HG03571 (cell line): Measurements from ENCODE around the gene C7orf25.

Experiments used
- ATAC-seq: cut with Tn5 transposase; IDR thresholded peaks from one replicate; pipeline ENCODE4 v1.9.1; 2021; ENCODE audit not compliant: unreplicated experiment

C7orf25 gene

GRCh38 chr7:42911454-42912447, at the start of gene C7orf25:
C7orf25 (minus strand) TSS chr7:42912070; CDS start chr7:42910900, 1,170 bp downstream.
- ATAC-seq = peak; percentile 88

DNA sequence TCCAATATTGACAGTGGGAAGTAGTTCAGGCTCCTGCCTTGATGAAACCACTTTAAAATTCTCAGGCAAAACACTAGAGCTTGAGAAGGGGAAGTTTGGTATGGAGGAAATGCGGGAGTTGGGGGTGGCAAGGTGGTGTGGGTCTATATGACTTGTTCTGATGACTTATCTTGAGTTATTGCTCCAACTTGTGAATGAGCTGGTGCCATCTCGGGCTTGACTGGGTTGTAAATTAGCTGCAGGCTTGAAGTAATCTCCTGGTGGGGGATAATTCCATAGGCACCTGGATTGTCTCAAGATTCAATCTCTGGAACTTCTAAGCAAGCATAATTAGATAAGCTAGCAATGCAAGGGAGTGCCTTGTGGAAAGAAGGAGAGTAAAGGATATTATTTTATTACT, 49.3 kb upstream of the C7orf25 start:
- no peak for ATAC-seq

DNA sequence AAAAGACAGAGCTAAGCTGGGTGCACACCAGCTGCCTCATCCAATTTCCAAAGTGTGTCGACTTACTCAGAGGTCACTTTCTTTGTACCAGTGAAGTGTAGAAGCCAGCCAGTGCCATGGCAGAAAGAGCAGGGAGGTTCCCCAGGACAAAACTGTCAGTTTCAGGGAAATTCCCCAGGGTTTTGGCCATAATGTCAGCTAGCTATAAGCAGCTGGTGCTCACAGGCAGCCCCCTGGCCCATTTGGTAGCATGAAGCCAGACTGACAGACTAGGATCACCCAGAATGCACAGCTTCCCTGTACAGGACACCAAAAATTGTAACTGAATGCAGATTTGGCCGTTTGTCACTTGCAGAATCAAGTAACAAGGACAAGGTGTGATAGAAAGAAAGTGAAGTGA, 48.9 kb upstream of the C7orf25 start:
- ATAC-seq = no peak

GRCh38 chr7:42959549-42959948, 47.7 kb upstream of the C7orf25 start:
- no peak for ATAC-seq

GRCh38 chr7:42956062-42956461, 44.2 kb upstream of the C7orf25 start:
- ATAC-seq = no peak

- ATAC-seq = no peak
Observed at GRCh38 chr7:42953994-42954393, 42.1 kb upstream of the C7orf25 start.

- no peak for ATAC-seq
Observed at GRCh38 chr7:42952328-42952727, 40.5 kb upstream of the C7orf25 start.

- ATAC-seq = no peak
Observed at GRCh38 chr7:42950417-42950816, 38.5 kb upstream of the C7orf25 start.

DNA sequence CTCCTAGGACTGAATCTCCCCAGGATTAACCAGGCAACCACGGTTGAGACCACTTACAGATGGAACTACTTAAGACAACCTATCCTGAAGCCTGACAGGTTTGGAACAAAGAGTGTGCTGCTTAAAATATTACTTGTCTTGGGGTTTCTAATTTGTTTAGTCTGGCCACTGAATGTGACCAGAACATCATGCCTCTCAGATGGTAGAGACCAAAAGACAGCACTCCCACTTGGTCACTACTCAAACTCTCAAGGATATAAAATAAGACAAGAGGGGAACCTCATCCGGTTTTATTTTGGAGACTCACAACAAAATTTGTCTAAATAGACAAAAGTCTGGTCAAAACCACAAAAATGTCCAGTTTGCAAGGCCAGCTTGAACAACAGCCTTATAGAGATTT, 35.7 kb upstream of the C7orf25 start:
- ATAC-seq = no peak

DNA sequence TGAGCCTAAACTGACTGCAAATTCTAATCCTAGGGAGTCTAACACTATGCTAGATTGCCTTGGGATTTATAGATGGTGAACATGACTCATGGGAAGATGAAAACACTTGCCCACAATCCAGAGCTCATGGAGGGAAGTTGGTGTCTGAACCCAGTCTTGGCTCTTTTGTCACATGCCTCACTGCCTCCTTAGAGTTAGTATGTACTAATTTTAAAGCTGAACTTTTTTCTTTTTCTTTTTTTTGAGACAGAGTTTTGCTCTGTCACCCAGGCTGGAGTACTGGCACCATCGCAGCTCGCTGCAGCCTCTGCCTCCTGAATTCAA, 34.7 kb upstream of the C7orf25 start:
- ATAC-seq = no peak

DNA sequence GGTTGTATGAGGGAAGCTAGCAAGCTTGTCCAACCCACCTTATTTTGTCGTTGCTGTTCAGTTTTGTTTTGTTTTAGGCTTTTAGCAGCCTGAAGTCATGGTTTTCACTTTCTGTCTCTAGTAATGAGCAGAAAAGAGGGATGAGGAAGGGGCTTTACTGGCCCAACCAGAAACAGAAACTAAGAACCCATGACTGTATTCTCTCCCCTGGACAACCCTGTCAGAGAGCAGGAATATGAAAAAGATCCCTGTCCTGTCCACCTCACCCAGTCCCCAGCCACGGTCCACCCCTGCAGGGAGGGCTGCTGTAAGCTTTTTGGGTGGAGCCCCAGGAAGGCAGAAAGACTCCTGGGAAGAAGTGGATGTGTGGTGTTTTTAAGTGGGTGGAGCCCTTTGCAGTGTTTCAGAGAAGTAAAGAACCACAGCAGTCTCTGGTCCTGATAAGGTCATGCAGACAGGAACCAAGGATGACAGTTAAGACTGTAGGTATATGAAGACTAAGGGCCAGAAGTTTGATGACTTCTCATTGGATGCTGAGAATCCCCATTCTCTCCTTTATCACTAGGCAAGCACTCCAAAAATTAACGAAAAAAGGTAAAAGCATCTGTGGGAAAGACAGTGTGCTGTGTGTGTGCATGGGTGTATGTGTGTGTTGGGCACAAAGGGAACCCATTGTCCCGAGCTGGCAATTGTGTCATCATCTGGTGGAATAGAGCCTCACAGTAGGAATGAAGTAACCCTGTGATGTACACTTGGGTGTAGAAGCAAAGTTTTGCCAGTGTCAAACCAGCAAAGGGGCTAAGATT, 34.2 kb upstream of the C7orf25 start:
- ATAC-seq = peak; percentile 52

DNA sequence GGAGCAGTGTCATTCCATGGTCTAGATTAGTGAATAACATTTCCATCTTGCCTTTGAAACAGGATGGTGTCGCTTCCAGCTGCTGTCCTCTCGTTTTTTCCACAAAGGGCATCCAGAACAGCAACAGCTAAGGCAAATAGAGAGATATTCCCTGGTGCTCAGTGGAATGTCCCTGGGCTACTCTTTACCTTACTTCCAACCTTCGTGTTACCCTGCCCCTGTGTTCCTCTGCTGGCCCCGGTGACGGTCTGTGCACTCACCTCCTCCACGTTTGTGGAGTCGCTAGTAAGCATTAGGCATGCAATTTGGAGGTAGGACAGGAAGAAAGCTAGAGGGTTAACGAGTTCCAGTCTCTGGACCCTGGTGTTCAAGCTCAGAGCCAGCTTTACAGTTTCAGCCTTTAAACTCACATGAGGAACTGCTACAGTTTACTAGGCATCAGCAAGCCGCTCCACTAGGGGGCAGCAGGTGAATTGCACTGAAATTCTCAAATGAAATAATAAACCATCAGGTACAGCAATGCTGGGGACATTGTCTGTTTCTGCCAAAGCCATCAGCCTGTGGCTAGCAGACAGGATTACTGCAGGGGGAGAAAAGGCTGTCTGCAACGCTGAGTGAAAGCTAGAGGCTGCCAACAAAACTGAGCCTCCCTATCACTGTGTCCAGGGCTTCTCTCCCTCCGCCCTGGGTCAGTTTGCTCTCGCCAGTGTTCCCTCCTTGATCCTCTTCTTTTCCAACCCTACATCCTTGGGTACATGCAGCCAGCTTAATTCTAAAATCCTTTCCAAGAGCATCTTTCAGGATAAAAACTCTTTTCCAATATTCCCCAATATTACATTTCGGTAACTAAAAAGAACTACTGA, 29.3 kb upstream of the C7orf25 start:
- ATAC-seq = peak; percentile 46

DNA sequence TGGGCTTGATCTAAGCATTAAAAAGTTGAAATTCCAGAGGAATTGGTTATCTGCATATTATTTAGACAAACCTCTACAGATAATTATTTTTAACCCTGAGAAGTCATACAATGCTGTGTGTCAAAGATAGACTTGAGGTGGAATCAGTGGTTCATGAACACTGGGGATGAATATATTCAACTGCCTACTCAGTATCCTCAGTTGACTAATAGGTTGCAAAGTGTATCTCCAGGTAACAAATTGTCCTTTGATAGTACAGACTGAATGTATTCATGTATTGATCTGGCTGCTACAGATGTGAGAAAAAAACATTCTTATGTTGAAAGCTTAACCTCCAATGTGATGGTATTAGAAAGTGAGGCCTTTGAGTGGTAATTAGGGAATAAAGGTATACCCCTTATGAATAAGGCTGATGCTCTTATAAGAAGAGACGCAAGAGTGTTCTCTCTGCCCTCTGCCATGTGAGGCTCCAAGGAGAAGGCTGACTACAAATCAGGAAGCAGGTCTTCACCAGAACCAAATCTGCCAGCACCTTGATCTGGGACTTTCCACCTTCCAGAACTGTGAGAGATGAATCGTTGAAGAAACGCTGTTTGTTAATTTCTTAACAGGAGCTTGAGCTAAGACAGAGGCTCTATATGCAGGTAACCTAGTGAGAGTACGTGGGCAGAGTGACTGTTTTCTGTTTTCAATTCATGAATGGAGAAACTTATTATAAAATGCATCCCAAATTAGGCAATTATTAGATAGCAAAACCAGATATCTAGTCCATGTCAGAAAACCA, 27.8 kb upstream of the C7orf25 start:
- ATAC-seq = no peak

- no peak for ATAC-seq
Observed at GRCh38 chr7:42935861-42936260, 24.0 kb upstream of the C7orf25 start.

DNA sequence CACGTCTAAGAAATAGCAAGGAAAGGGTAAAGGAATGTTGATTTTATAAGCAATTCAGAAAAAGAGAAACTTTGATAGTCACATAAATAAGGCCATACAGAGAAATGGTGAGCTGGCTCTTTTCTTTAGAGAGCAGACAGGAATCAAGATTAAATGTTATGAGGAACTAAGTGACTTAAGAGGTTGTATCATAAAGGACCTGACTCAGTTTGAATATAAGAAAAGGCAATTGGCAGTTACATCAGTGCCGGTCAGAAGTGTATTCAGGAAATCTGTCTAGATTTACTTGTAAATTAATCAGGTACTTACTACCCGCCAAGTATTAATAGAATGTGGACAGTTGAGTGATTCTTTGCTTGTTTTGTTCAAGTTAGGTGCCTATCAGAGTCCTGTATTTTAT, 22.4 kb upstream of the C7orf25 start:
- no peak for ATAC-seq

GRCh38 chr7:42932811-42933591, 21.1 kb upstream of the C7orf25 start:
- ATAC-seq = no peak

DNA sequence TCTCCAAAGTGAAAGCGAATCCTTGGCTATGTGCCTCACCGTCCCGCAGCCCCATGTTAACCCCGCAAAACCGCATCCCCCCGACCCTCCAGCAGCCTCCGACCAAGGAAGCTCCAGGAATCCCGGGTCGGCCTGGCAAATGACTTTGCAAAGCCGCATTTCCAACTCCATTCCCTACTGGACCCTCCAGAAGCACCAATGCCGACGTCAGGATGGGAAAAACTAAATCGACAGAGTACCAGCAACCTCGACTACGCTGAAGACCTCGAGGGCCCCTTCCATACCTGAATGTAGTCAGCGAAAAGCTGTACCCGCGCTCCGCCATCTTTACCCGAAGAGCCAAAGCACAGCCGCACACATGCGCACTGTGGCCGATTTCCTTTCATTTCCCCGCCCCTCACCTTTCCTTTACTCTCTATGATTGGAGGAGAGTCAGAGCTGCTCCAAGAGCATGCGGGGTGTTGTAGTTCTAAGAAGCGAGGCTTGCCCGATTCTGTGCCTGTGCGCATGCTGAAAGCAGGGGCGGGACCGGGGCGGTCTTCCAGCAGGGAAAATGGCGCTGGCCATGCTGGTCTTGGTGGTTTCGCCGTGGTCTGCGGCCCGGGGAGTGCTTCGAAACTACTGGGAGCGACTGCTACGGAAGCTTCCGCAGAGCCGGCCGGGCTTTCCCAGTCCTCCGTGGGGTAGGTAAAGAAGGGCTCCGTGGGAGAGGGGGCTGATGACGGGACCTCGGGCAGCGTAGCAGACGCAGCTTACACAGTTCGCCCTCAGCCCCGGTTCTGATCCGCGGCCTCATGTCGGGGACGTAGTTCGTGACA, 20.2 kb upstream of the C7orf25 start, which contains the start of the genes MRPL32 and PSMA2:
TSS of gene MRPL32 (plus strand) at position 543 of the 818 bp plus-strand sequence. CDS start at position 554, 11 bp downstream.
TSS of gene PSMA2 (minus strand) at position 341 of the 818 bp plus-strand sequence. CDS start at position 325, 16 bp downstream.
- ATAC-seq = peak; percentile 99

DNA sequence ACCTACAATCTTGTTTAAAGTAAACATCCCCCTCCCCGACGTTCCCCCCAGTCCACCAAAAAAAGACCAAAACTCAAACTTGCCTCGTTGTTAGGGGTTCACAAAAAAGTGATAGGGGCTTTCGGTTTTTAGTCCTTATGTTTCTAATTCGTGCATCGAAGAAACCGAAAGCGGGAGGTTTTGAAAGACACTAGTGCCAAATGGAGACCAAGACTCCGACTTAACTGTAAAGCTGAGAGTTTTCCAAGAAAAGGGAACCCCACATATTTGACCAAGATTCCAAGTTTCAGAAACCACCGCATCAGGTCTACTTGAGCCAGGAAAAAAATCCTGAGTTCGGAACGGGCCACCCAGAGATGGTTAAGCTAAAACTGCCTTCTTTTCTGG, 19.6 kb upstream of the C7orf25 start:
- no peak for ATAC-seq
